ENCODE data around the gene GNA14.

DNA sequence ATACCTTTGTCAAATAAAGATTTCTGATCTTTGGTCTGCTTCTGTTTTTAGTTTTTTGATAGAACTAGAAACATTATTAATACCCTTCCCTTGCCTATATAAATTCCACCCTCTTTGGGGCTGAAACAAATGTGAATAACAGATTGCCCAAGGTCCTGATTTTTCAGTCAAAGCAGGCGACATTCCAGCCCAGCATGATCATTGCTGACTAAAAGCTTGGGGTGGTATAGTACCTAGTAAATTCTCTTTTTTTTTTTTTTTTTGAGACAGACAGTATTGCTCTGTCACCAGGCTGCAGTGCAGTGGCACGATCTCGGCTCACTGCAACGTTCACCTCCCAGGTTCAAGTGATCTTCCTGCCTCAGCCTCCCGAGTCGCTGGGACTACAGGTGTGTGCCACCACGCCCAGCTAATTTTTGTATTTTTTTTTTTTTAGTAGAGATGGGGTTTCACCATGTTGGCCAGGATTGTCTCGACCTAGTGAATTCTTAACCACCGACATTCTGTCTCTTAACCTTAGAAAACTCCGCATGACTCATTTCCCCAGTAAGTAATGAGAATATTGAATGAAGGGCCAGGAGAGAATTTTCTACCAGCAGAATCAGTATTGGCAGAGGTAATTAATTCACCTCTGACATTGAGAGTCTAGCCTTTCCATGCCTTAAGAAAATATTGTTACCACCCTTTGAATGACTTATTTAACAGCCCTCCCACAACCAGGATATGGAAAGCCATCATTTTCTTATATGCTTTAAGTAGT is 226.4 kb downstream of the GNA14 start:
- TF ChIP-seq ZNF274 (IDR thresholded peaks at IDR 0.05; ENCODE audit: low read depth, low read length) = no peak
- no peak for TF ChIP-seq YY1 (IDR thresholded peaks at IDR 0.05; ENCODE audit: insufficient read depth, insufficient read length)
- no peak for TF ChIP-seq SUZ12 (IDR thresholded peaks at IDR 0.05; ENCODE audit: extremely low read depth, insufficient read depth, insufficient read length)
